HL-60 (cell line): Measurements from ENCODE around the gene CMTM5.

Experiments used
- DNase-seq, 2 experiments: peaks; one replicate each; pipeline ENCODE4 v3.0.0-alpha.2; 2010 to 2020; ENCODE audit warnings: low read depth in 1 of 2, low spot score in 1 of 2
- H3K27ac ChIP-seq: fragments of 250-450 bp; sonication (Bioruptor Pico); replicated peaks from 2 replicates; pipeline ENCODE4 v1.5.1; 2020; ENCODE audit warnings: mild to moderate bottlenecking, moderate library complexity
- H3K27me3 ChIP-seq: fragments of 250-450 bp; sonication (Bioruptor Pico); 2 replicates; pipeline ENCODE4 v1.5.1; 2021; ENCODE audit warnings: mild to moderate bottlenecking, moderate library complexity; ENCODE audit not compliant: insufficient read depth, poor library complexity, severe bottlenecking
- H3K4me3 ChIP-seq: replicated peaks from 2 replicates; pipeline ENCODE4 v1.5.1; 2011; ENCODE audit warnings: mild to moderate bottlenecking, control low read depth, low read length; ENCODE audit not compliant: insufficient read depth
- CTCF ChIP-seq: IDR thresholded peaks from one replicate; pipeline ENCODE4 v1.5.1; 2011; ENCODE audit warnings: low read length, control low read depth, inconsistent platforms; ENCODE audit not compliant: insufficient read depth
- GABPA ChIP-seq: IDR thresholded peaks from 2 replicates; pipeline ENCODE4 v1.6.1; 2012; ENCODE audit warnings: low read depth
- POLR2AphosphoS5 ChIP-seq: IDR thresholded peaks from 2 replicates; pipeline ENCODE4 v1.6.1; 2012; ENCODE audit warnings: low read depth
- REST ChIP-seq: IDR thresholded peaks from 2 replicates; pipeline ENCODE4 v1.6.1; 2012; ENCODE audit warnings: low read depth; ENCODE audit not compliant: insufficient replicate concordance
- SPI1 ChIP-seq: IDR thresholded peaks from 2 replicates; pipeline ENCODE4 v1.6.1; 2012; ENCODE audit warnings: low read depth, mild to moderate bottlenecking, borderline replicate concordance

The CMTM5 gene

GRCh38 chr14:23361763-23362162 lies 15.1 kb upstream of the CMTM5 start:
- TF ChIP-seq POLR2AphosphoS5, result no peak
- TF ChIP-seq CTCF, result no peak
- TF ChIP-seq REST, result no peak
- no peak for TF ChIP-seq GABPA
- TF ChIP-seq SPI1, result no peak

GRCh38 chr14:23362200-23362599 lies 14.6 kb upstream of the CMTM5 start:
- DNase-seq, result no peak
- TF ChIP-seq SPI1, result no peak
- no peak for TF ChIP-seq CTCF
- no peak for TF ChIP-seq POLR2AphosphoS5
- no peak for TF ChIP-seq GABPA
- no peak for TF ChIP-seq REST
- Histone ChIP-seq H3K27ac (no peak overlapping the region), H3K27me3 (peaks cover 41% of the 10 kb centered on the region), H3K4me3 (no peak overlapping the region)

More at GRCh38 chr14:23361763-23362162, 15.1 kb upstream of the CMTM5 start:
- peaks cover 37% of the 10 kb centered on the region for H3K27me3 ChIP-seq
- H3K27ac ChIP-seq, result no peak overlapping the region
- no peak overlapping the region for H3K4me3 ChIP-seq
- DNase-seq, result no peak

GRCh38 chr14:23364164-23365035 lies 12.4 kb upstream of the CMTM5 start:
- H3K4me3 ChIP-seq, result no peak overlapping the region

More at GRCh38 chr14:23364164-23365035, 12.4 kb upstream of the CMTM5 start:
- Histone ChIP-seq H3K27me3 (peaks cover 49% of the 10 kb centered on the region), H3K27ac (no peak overlapping the region)
- DNase-seq, result no peak
- TF ChIP-seq POLR2AphosphoS5 (no peak), GABPA (no peak), REST (no peak), CTCF (no peak), SPI1 (no peak)
